SK-N-SH (cell line): ENCODE data around the gene TREM1.

Source experiments
- CTCF ChIP-seq: fragments of 200-600 bp; sonication (generic); IDR thresholded peaks from 2 replicates; pipeline ENCODE4 v1.6.1; 2017; ENCODE audit warnings: antibody characterized with exemption, mild to moderate bottlenecking, moderate library complexity
- FOXM1 ChIP-seq: IDR thresholded peaks from 2 replicates; pipeline ENCODE4 v1.4.0; 2012; ENCODE audit warnings: low read depth, mild to moderate bottlenecking
- POLR2AphosphoS5 ChIP-seq: IDR thresholded peaks from 2 replicates; pipeline ENCODE4 v1.6.1; 2012; ENCODE audit warnings: low read depth, low read length
- TCF12 ChIP-seq: IDR thresholded peaks from 2 replicates; pipeline ENCODE4 v1.4.0; 2012
- TEAD4 ChIP-seq: IDR thresholded peaks from 2 replicates; pipeline ENCODE4 v1.4.0; 2012; ENCODE audit warnings: mild to moderate bottlenecking, borderline replicate concordance; ENCODE audit not compliant: insufficient read depth

- TF ChIP-seq TEAD4 (no peak), TCF12 (no peak), FOXM1 (no peak), CTCF (no peak), POLR2AphosphoS5 (no peak)
Observed at GRCh38 chr6:41247882-41248705, 38.4 kb downstream of the TREM1 start.
